K562 (cell line): ENCODE results near the gene FRMPD1. TPM values are rescaled to one million over a fixed set of nuclear protein-coding genes. Genes with fewer than 3 reads are reported as not detected.

Experiments
- CREB5 ChIP-seq: fragments of 250-450 bp; sonication (Bioruptor Pico); IDR thresholded peaks from 2 replicates; pipeline ENCODE4 v1.5.0; 2020; ENCODE audit warnings: mild to moderate bottlenecking
- ETV5 ChIP-seq: sonication (generic); formaldehyde crosslinking; IDR thresholded peaks from 2 replicates; pipeline ENCODE4 v1.4.0; 2020; ENCODE audit warnings: low read depth, mild to moderate bottlenecking, missing genetic modification reagents
- HNRNPLL ChIP-seq: fragments of 200-400 bp; formaldehyde crosslinking; IDR thresholded peaks from 2 replicates; pipeline ENCODE4 v1.6.1; 2017; ENCODE audit warnings: low read length, low read depth, mild to moderate bottlenecking; ENCODE audit not compliant: poor library complexity, severe bottlenecking
- ZBTB2 ChIP-seq: fragments of 450-650 bp; IDR thresholded peaks from 2 replicates; pipeline ENCODE4 v1.6.1; 2016; ENCODE audit warnings: antibody characterized with exemption
- ZFX ChIP-seq: sonication (generic); formaldehyde crosslinking; IDR thresholded peaks from 2 replicates; pipeline ENCODE4 v1.8.0; 2022; ENCODE audit warnings: mild to moderate bottlenecking, missing genetic modification reagents, moderate library complexity
- polyA plus RNA-seq, 8 experiments: library from polyadenylated mRNA; depleted of rRNA in 4 of 8; stranded (reverse) in 5 of 8; unstranded in 3 of 8; fragments of >200 nt; fragmentation: Nextera tagmentation in 2 of 8; fragmentation: Illumina TruSeq in 1 of 8; extraction: Ambion mirVana in 2 of 8; extraction: Trizol in 1 of 8; gene quantifications; 2 replicates each; pipeline versions ENCODE4 v1.2.1 to v1.2.3, GENCODE V29; 2011 to 2014; ENCODE audit warnings: inconsistent platforms in 1 of 8, missing spikeins in 1 of 8
- total RNA-seq, 7 experiments: library from RNA; depleted of rRNA in 6 of 7; stranded (reverse); fragments of >200 nt in 6 of 7; fragmentation: Illumina TruSeq in 2 of 7; extraction: Trizol in 2 of 7; gene quantifications; 2 replicates each; pipeline versions ENCODE4 v1.2.1 to v1.2.3, GENCODE V29; 2011 to 2021; ENCODE audit warnings: low replicate concordance in 1 of 7
- TF ChIP-seq, protein P1 (sequence below): fragments of 450-650 bp; IDR thresholded peaks from 2 replicates; pipeline ENCODE4 v1.6.1; 2017; ENCODE audit warnings: antibody characterized with exemption

FRMPD1 gene
- total and polyA plus RNA-seq, 9 of the 15 experiments (the other 6 are each of a cell fraction or from before 2014, with no cell fraction given): not detected

GRCh38 chr9:37679649-37680402, 29.1 kb downstream of the FRMPD1 start (continued):
- TF ChIP-seq, protein P1, sequence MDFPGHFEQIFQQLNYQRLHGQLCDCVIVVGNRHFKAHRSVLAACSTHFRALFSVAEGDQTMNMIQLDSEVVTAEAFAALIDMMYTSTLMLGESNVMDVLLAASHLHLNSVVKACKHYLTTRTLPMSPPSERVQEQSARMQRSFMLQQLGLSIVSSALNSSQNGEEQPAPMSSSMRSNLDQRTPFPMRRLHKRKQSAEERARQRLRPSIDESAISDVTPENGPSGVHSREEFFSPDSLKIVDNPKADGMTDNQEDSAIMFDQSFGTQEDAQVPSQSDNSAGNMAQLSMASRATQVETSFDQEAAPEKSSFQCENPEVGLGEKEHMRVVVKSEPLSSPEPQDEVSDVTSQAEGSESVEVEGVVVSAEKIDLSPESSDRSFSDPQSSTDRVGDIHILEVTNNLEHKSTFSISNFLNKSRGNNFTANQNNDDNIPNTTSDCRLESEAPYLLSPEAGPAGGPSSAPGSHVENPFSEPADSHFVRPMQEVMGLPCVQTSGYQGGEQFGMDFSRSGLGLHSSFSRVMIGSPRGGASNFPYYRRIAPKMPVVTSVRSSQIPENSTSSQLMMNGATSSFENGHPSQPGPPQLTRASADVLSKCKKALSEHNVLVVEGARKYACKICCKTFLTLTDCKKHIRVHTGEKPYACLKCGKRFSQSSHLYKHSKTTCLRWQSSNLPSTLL: no peak
- TF ChIP-seq CREB5: no peak
- no peak for TF ChIP-seq ZBTB2
- TF ChIP-seq ZFX (CRISPR knock-in tag): no peak
- TF ChIP-seq ETV5: no peak
- no peak for TF ChIP-seq HNRNPLL
- TF ChIP-seq, all 486 proteins: peak for 11
